ENCODE results near the gene SBNO2.

DNA sequence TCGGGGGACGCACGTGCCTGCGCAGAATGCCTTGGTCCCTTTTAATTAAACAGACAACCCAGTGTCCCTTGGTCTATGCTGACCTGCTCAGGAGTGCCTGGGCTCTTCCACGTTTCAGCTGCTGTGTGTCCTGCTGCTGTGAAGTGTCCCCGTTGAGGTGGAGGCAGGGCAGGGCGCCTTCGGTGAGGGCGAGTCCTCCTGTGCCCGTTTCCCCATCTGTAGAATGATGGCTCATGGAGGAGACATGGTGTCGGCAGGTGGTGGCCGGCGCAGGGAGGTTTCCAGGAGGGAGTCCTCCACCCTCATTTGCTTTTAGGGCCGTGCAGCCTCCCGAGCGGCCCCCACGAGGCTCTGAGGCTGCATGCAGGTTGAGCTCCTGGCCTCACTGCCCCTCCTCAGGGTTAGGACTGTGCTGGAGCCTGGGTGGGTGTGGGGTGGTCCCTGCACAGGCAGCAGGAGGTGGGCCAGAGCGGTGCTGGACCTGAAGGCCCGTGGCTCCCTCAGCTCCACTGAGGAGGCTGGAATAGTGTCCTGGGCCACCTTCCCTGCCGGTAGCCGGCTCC, 40.3 kb upstream of the SBNO2 start:
- TF ChIP-seq CTCF (IDR thresholded peaks at IDR 0.05) (no peak), EZH2 (IDR thresholded peaks at IDR 0.05) (no peak), EZH2phosphoT487 (IDR thresholded peaks at IDR 0.05) (no peak)

Measured in neural progenitor cell (in vitro differentiated cells).